Tibial nerve (tissue), 4 donors: ENCODE results near the gene ERVK3-1. TPM values are rescaled to one million over a fixed set of nuclear protein-coding genes. Genes with fewer than 3 reads are reported as not detected.

Experiments
- DNase-seq, 2 donors: peaks; one replicate each; pipeline ENCODE4 v3.0.0-alpha.2; 2019; ENCODE audit warnings: low spot score in 2 of 2
- H3K27ac ChIP-seq, 4 donors: fragments of 200-600 bp; sonication (generic) in 3 of 4; one replicate each; pipeline ENCODE4 v1.5.1; 2017 to 2019; ENCODE audit warnings: mild to moderate bottlenecking in 1 of 4
- H3K27me3 ChIP-seq, 2 donors: fragments of 200-600 bp; sonication (generic) in 1 of 2; one replicate each; pipeline versions ENCODE4 v1.5.1 to v1.6.0; 2017 to 2019
- H3K36me3 ChIP-seq, 3 donors: fragments of 200-600 bp; sonication (generic); one replicate each; pipeline ENCODE4 v1.5.1; 2018 to 2019
- H3K4me1 ChIP-seq, 4 donors: fragments of 200-600 bp; sonication (generic) in 3 of 4; one replicate each; pipeline ENCODE4 v1.5.1; 2017 to 2019
- H3K4me3 ChIP-seq, 4 donors: fragments of 200-600 bp; sonication (generic) in 3 of 4; one replicate each; pipeline ENCODE4 v1.5.1; 2017 to 2019; ENCODE audit warnings: mild to moderate bottlenecking in 1 of 4, moderate library complexity in 1 of 4
- H3K9me3 ChIP-seq, 4 donors: fragments of 200-600 bp; sonication (generic) in 3 of 4; one replicate each; pipeline ENCODE4 v1.5.1; 2017 to 2019
- EP300 ChIP-seq, 2 donors: sonication (generic); formaldehyde crosslinking; IDR thresholded peaks; one replicate each; pipeline ENCODE4 v1.6.1; 2017; ENCODE audit warnings: antibody characterized with exemption in 2 of 2, mild to moderate bottlenecking in 1 of 2
- POLR2A ChIP-seq, 2 donors: fragments of 450-650 bp; IDR thresholded peaks; one replicate each; pipeline ENCODE4 v1.6.1; 2017; ENCODE audit warnings: antibody characterized with exemption in 2 of 2, mild to moderate bottlenecking in 2 of 2, moderate library complexity in 2 of 2
- WGBS, 2 donors: methylation state at CpG; one replicate each; pipeline ENCODE4 v1.1.5; 2018; 5-methylcytosine and 5-hydroxymethylcytosine counted together
- total RNA-seq, 4 donors: library from RNA; depleted of rRNA; stranded (reverse); fragments of >200 nt; gene quantifications; one replicate each; pipeline ENCODE4 v1.1.0, GENCODE V29; 2016
- TF ChIP-seq, protein P1 (sequence below), 5 experiments: fragments of 200-600 bp in 3 of 5; fragments of 450-650 bp in 2 of 5; sonication (generic) in 3 of 5; IDR thresholded peaks; one replicate each; pipeline ENCODE4 v1.5.1; 2016 to 2019; ENCODE audit warnings: antibody characterized with exemption in 5 of 5, mild to moderate bottlenecking in 3 of 5, moderate library complexity in 2 of 5

ERVK3-1 gene
- total RNA-seq, 4 donors from 2014 or later: 30.0 to 59.2 (median 45.9) TPM

DNA sequence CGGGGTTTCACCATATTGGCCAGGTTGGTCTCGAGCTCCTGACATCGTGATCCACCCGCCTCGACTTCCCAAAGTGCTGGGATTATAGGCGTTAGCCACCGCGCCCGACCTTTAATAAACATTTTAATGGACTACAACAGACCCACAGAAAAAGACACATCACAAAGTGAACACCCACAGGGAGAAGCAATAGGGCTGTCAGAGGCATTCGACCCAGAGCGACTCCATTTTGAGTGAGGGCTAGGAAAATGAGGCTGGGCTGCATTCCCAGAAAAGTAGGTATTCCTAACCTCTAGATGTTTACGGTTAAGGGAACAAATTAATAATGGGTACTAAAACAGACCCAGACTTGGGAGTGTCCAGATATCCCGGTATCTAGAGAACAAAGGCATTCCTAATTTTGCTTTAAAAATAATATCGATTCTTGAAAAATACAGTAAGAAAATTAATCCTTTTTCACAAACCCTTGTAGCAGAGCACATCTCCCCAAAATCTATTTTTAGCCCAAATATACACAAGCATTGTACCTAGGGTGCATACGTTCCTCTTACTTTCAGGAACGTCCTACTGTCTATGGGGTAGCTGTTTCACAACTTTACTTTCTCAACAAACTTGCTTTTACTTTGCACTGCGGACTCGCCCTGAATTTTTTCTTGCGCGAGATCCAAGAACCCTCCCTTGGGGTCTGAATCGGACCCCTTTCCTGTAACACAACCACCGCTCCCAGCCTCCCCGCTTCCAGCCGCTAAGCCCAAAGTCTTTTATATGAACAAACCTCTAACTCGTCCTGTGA, 27.2 kb upstream of the ERVK3-1 start:
- Histone ChIP-seq H3K27me3 (no peaks in the 10 kb centered on the region), H3K27ac (peak overlapping the region; percentile 78 to 93 (median 86)), H3K36me3 (peaks cover 0 to 68% (median 0%) of the 10 kb centered on the region in 3 donors), H3K9me3 (peaks cover 0 to 73% (median 11%) of the 10 kb centered on the region in 4 donors), H3K4me1 (peaks cover 0 to 21% (median 5%) of the 10 kb centered on the region in 4 donors), H3K4me3 (peak overlapping the region; percentile 83 to 97 (median 90))
- no peak for DNase-seq
- TF ChIP-seq, protein P1, sequence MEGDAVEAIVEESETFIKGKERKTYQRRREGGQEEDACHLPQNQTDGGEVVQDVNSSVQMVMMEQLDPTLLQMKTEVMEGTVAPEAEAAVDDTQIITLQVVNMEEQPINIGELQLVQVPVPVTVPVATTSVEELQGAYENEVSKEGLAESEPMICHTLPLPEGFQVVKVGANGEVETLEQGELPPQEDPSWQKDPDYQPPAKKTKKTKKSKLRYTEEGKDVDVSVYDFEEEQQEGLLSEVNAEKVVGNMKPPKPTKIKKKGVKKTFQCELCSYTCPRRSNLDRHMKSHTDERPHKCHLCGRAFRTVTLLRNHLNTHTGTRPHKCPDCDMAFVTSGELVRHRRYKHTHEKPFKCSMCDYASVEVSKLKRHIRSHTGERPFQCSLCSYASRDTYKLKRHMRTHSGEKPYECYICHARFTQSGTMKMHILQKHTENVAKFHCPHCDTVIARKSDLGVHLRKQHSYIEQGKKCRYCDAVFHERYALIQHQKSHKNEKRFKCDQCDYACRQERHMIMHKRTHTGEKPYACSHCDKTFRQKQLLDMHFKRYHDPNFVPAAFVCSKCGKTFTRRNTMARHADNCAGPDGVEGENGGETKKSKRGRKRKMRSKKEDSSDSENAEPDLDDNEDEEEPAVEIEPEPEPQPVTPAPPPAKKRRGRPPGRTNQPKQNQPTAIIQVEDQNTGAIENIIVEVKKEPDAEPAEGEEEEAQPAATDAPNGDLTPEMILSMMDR (IDR thresholded peaks at IDR 0.05): no peak
- TF ChIP-seq EP300 (IDR thresholded peaks at IDR 0.05) (no peak), POLR2A (IDR thresholded peaks at IDR 0.05) (no peak)
- 43% methylated on average over 25 of the region's 25 CpGs for WGBS, 2 donors

DNA sequence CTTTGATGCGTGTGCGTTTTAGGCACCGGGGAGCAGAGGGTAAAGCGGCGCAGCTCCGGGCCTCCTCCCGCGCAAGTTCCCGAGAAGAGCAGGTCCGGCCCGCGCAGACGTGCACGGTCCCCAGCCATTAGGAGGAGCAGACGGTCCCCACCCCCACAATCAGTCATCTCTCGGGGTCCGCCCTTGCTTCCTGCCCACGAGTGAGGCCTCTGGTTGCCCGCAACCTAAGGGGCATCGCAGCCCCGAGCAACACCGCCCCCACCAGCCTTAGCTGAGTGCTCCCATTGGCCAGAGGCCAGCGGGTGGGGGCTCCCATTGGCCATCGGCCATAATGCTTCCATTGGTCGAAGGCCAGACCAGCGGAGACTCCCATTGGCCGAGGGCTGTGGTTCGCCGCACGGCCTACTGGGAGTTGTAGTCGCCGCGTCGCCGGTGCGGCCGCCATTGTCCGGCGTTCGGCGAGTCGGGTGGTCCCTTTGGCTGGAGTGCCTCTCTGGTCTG, 26.6 kb upstream of the ERVK3-1 start, which contains the start of gene ZNF8:
Gene ZNF8, plus strand, starts transcription at position 415 of the 501 bp plus-strand sequence. CDS start 127 bp downstream, outside the sequence.
- no peaks in the 10 kb centered on the region for H3K27me3 ChIP-seq
- peaks cover 0 to 21% (median 5%) of the 10 kb centered on the region in 4 donors for H3K4me1 ChIP-seq
- H3K36me3 ChIP-seq: peaks cover 0 to 68% (median 0%) of the 10 kb centered on the region in 3 donors
- H3K4me3 ChIP-seq: peak within 1 kb of the TSS; percentile 83 to 97 (median 90)
- DNase-seq: peak; percentile 89 to 96
- 1% methylated on average over 16 to 41 of the region's 42 CpGs for WGBS, 2 donors
- H3K27ac ChIP-seq: peak within 1 kb of the TSS; percentile 78 to 93 (median 86)
- TF ChIP-seq EP300 (IDR thresholded peaks at IDR 0.05): peak; percentile 89 to 94
- TF ChIP-seq, protein P1 (IDR thresholded peaks at IDR 0.05): peak in 3 of 5 experiments; percentile 7 to 38 (median 16)
- peak; percentile 43 to 46 for TF ChIP-seq POLR2A (IDR thresholded peaks at IDR 0.05)
- peaks cover 0 to 73% (median 8%) of the 10 kb centered on the region in 4 donors for H3K9me3 ChIP-seq

- 3 to 6% methylated on average over 19 to 20 of the region's 60 CpGs for whole genome bisulfite sequencing, 2 donors
- DNase-seq: peak; percentile 37 to 45
- Histone ChIP-seq H3K4me3 (peak overlapping the region; percentile 83 to 97 (median 90)), H3K36me3 (peaks cover 0 to 68% (median 0%) of the 10 kb centered on the region in 3 donors), H3K27me3 (no peaks in the 10 kb centered on the region), H3K27ac (peak overlapping the region; percentile 78 to 93 (median 86)), H3K4me1 (peaks cover 0 to 21% (median 5%) of the 10 kb centered on the region in 4 donors), H3K9me3 (peaks cover 0 to 73% (median 8%) of the 10 kb centered on the region in 4 donors)
- TF ChIP-seq, protein P1 (IDR thresholded peaks at IDR 0.05): no peak
- no peak for TF ChIP-seq POLR2A (IDR thresholded peaks at IDR 0.05)
- no peak for TF ChIP-seq EP300 (IDR thresholded peaks at IDR 0.05)
Observed at GRCh38 chr19:58279042-58279924, 25.9 kb upstream of the ERVK3-1 start.

GRCh38 chr19:58279925-58280316, 25.3 kb upstream of the ERVK3-1 start:
- 70 to 73% methylated on average over 4 of the region's 4 CpGs for WGBS, 2 donors
- DNase-seq: no peak
- H3K36me3 ChIP-seq: peaks cover 0 to 68% (median 0%) of the 10 kb centered on the region in 3 donors
- H3K9me3 ChIP-seq: peaks cover 0 to 73% (median 7%) of the 10 kb centered on the region in 4 donors
- no peaks in the 10 kb centered on the region for H3K27me3 ChIP-seq
- H3K4me1 ChIP-seq: peaks cover 0 to 21% (median 5%) of the 10 kb centered on the region in 4 donors
- H3K4me3 ChIP-seq: peak overlapping the region; percentile 83 to 97 (median 90)
- TF ChIP-seq POLR2A (IDR thresholded peaks at IDR 0.05): no peak
- no peak for TF ChIP-seq EP300 (IDR thresholded peaks at IDR 0.05)
- TF ChIP-seq, protein P1 (IDR thresholded peaks at IDR 0.05): no peak
- no peak overlapping the region for H3K27ac ChIP-seq
